Right lung (tissue), 5 donors: ENCODE data around the gene KRTAP12-2. TPM values are rescaled to one million over a fixed set of nuclear protein-coding genes. Genes with fewer than 3 reads are reported as not detected.
"Not testable (repeated sequence)": the region's sequence is repeated elsewhere in the genome, so short reads cannot be mapped to it uniquely, and the experiment has no call there.

Experiments used
- DNase-seq, 2 donors: peaks; one replicate each; pipeline ENCODE4 v3.0.0-alpha.2; 2013
- polyA plus RNA-seq, 5 donors: library from polyadenylated mRNA; unstranded; fragments of 120-200 nt; gene quantifications; one replicate each; pipeline versions ENCODE4 v1.2.1 to v1.2.3, GENCODE V29; 2013; ENCODE audit warnings: inconsistent platforms in 1 of 5, low replicate concordance in 1 of 5; ENCODE audit not compliant: insufficient read length in 5 of 5, insufficient read depth in 1 of 5

Gene KRTAP12-2
- polyA plus RNA-seq, 5 donors = not detected

DNA sequence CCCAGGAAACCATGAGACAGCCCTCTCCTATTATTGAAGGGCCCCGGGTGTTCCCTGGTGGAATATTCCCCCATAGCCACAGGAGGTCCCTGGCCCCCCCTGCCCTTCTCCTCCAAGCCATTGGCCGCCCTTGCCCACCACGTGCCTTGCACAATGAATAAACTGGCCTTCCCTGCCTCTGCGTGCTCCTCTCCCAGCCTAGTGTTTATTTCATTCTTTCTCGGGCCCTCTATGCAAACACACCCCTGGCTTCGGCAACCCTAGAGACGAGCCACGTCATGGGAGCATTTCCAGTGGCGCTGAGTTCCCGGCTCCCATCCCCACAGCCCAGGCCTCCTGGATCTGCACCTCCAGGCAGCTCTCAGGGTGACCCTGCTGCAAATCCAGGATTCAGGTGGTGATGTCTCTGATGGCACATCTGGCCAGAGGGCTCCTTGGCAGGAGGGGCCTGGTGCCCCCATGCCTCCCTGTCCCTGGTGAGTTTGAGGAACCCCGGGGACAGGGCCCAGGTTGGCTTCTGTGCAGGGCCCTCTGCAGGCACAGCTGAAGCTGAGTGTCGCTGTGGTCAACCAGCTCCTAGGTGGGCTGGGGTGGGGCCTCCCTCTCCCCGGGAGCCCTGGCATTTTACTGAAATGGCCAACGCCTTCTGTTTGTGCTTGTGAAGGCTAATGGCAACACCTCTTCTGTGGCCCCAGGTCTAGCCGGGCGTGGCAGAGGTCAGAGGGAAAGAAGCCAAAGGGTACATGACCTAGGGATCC, 36.4 kb upstream of the KRTAP12-2 start:
- DNase-seq = no peak

DNA sequence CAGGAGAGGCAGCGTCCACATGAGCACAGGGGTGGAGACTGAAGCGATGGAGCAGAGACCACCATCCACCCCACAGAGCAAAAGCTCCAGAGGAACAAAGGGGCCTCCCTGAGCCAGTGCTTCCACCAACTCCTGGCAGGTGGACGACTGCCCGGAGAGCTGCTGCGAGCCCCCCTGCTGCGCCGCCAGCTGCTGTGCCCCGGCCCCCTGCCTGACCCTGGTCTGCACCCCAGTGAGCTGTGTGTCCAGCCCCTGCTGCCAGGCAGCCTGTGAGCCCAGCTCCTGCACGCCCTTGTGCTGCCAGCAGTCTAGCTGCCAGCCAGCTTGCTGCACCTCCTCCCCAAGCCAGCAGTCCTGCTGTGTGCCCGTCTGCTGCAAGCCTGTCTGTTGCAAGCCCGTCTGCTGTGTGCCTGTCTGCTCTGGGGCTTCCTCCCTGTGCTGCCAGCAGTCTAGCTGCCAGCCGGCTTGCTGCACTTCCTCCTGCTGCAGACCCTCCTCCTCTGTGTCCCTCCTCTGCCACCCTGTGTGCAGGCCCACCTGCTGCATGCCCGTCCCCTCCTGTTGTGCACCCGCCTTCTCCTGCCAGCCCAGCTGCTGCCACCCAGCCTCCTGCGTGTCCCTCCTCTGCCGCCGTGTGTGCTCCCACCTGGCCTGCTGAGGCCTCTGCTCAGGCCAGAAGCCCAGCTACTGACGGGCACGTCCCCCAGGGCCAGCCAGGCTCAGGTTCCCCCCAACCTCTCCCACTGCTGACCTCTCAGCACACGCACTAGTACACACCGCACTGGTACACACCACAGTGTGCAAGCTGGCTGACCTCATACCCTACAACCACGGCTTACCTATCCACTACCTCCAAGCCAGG, 35.6 kb upstream of the KRTAP12-2 start:
- no peak for DNase-seq

DNA sequence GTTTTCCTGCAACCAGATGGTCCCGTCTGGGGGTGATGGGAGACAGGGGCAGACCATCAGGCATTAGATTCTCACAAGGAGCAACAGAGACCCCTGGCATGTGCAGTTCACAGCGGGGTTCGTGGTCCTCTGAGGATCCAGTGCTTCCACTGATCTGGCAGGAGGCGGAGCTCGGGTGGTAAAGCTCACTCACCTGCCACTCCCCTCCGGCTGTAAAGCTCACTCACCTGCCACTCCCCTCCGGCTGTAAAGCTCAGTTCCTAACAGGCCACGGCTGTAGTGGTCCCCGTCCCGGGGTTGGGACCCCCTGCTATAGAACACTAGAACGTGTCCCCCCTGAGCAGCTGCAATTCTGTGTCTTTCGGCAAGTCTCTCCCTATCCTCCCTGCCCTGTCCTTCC, 34.8 kb upstream of the KRTAP12-2 start:
- DNase-seq = no peak

DNA sequence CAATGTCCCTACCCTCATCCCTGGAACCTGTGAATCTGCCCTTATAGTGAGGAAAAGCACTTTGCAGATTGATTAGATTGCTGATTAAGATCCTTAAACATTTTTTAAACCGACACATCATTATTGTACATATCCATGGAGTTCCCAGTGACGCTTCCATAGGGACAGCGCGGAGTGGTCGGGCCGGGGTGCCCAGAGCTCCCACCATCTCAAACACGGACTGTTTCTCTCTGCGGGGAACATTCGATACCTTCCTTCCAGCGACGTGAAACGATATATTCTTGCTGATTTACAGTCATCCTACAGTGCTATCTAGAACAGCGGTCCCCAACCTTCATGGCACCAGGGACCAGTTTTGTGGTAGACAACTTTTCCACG, 34.3 kb upstream of the KRTAP12-2 start:
- DNase-seq = no peak

DNA sequence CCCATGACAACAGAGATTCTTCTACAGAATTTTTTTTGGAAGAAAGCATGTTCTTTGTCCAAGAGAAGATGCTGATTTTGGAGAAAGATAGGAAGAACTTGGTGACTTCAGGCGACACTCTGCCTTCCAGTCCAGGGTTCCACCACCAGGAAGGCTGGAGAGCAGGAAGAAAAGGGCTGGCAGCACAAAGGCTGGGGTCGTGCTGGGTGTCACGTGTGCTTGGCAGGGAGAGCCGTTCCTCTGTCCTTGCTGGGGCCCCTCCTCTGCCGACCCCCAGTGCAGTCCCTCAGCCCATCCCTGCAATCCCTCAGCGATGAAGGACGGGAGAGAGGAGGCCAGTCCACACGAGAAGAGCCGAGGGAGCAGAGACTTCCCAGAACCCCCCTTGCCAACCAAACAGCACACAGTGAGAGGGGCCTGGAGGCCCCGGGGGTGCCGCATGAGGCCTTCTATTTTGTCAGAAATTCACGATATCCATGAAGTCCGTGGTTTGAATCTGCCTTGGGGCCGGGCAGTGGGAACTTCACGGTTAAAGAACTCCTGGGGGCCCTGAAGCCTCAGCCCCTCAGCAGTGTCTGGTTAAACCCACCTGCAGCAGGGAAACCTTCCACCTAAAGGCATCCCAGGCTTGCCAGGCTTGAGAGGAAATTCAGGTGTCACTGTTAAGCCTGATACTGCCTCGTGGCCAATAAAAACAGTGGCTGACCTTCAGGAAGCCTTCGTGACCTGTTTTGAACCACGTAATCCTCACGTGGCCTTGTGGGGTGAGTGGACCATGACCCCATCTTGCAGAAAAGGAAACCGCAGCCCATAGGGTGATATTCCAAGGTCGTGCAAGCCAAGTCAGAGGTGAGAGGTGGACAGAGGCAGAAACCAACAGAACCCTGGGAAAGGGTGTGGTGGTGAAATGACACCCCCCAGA, 33.6 kb upstream of the KRTAP12-2 start:
- DNase-seq = no peak

DNA sequence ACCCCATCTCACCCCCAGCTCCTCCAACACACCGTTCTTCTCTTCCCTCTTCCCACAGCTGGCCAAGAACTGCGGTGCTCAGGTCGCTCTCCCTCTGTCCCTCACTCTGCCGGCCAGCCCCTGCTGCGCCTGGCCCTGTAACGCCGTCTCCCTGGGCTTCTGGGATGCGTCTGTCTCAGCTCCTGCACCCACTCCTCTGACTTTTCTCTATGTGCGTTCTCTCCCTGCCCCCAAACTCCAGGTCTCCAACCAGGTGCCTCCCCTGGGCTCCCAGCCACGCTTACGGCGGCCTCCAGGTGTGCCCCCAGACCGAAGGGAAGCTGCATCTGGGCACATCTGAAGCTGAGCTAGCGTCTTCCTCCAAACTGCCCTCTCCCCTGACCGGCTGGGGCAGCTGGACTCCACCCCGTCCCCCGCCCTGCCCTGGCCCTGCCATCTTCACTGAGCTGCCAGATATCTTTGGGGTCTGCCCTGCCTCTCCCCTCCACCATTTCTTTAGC, 32.8 kb upstream of the KRTAP12-2 start:
- DNase-seq = no peak

DNA sequence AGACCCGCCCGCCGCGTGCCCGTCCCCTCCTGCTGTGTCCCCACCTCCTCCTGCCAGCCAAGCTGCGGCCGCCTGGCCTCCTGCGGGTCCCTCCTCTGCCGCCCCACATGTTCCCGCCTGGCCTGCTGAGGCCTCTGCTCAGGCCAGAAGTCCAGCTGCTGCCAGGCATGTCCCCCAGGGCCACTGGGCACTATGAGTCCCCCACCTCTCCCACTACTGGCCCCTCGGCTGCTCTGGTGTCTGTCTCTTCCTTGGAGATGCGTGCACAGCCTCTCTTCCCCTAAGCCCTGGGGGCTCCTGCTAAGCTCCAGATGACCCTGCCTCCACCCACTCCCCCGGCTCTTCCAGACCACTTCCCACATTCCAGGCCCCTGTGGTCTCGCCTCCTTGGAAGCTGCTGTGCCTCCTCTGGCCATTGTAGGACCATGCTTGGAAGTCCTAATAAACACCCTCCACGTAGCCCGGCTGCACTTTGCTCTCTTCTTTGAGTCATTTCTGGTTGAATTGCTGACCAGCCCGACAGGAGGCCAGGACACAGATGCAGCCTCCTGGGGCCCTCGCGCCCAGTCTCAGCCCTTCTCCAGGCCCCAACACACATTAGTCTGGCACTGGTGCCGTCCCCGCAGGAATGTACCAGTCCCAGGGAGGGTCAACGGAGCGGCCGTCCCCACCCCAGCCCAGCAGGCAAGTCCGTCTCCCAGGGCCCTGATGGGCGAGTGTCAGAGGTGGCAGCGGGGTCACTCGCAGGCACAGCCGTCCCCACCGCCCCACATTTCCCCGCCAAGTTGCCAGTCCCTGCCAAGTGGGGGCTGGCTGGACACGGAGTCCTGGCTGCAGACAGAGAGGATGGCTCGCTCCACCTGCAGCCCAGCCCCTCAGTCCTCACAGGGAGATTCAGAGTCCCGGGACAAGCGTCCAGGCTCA, 31.3 kb upstream of the KRTAP12-2 start:
- DNase-seq = no peak

DNA sequence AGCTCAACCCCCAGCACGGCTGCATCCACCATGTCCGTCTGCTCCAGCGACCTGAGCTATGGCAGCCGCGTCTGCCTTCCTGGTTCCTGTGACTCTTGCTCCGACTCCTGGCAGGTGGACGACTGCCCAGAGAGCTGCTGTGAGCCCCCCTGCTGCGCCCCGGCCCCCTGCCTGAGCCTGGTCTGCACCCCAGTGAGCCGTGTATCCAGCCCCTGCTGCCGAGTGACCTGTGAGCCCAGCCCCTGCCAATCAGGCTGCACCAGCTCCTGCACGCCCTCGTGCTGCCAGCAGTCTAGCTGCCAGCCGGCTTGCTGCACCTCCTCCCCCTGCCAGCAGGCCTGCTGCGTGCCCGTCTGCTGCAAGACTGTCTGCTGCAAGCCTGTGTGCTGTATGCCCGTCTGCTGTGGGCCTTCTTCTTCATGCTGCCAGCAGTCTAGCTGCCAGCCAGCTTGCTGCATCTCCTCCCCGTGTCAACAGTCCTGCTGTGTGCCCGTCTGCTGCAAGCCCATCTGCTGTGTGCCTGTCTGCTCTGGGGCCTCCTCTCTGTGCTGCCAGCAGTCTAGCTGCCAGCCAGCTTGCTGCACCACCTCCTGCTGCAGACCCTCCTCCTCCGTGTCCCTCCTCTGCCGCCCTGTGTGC, 30.6 kb upstream of the KRTAP12-2 start, which contains the start of gene KRTAP10-12:
TSS of gene KRTAP10-12 (plus strand) at position 1 of the 639 bp plus-strand sequence. CDS start at position 31, 30 bp downstream.
- not testable (repeated sequence) for DNase-seq

DNA sequence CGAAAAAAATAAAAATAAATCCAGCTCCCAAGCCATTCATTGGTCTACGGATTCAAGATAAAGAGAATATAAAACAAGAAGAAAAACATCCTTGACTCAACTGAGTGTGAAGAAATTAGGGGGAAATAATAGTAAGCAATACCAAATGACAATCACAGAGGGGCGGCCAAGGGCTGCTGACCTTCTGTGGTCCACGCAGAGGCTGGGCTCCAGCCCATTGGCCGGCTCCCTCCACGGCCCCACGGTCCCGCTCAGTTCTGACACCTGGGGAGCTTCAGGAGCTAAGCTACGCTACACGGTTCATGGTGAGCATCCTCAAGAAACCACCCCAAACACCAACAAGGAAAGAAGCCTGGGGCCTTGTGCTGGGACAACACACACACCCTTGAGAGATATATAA, 29.8 kb upstream of the KRTAP12-2 start:
- DNase-seq = no peak

DNA sequence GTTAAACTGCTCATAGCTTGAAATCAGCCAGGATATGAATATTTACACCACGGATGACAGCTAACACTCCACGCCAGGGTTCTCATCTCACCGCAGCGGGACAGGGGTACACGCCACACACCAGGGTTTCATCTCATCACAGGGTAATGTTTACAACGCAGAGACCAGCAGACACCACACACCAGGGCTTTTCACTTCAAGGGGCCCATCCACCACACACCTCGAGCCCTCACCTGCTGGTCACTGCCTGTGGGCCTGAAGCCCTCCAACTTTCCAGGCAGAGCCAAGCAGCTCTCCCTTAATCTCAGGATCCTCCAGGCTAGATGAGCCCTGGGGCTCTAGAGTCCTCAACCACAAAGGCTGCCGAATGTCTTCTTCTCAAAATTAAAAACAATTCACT, 28.9 kb upstream of the KRTAP12-2 start:
- DNase-seq = no peak

DNA sequence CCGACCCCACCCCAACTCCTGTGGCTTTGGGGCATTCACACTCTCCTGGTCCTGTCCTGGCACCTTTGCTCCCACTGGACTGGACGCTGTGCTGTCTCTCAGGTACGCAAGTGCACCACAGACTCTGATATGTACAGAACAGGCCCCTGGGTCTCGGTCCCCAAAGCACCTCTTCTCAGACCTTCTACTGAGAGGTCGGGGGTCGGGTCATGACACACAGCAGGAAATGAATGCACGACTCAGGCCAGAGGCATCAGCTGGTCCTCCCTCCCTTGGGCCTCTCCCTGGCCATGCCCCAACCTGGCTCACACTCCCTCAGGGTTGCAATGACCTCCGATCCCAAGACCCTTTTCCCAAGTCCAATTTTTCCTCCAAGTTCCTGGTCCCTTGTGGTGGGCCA, 28.5 kb upstream of the KRTAP12-2 start:
- DNase-seq = no peak

DNA sequence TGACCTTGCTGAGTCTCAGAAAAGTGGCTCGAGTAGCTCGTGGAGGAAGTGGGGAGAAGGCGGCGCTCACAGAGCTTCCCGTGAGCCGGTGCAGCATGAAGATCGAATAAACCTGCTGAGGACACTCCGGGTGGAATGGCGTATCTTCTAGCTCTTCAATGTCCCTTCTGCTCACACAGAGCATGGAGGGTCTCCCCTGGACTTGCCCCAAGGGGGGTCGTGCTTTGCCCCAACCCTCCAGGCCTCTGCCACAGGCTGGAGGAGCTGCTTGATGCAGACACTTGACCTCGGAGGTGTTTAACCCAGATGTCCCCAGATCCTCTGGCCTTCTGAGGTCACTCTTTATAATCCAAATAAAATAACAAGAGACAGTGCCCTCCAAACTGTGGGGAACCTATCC, 28.0 kb upstream of the KRTAP12-2 start:
- DNase-seq = no peak

DNA sequence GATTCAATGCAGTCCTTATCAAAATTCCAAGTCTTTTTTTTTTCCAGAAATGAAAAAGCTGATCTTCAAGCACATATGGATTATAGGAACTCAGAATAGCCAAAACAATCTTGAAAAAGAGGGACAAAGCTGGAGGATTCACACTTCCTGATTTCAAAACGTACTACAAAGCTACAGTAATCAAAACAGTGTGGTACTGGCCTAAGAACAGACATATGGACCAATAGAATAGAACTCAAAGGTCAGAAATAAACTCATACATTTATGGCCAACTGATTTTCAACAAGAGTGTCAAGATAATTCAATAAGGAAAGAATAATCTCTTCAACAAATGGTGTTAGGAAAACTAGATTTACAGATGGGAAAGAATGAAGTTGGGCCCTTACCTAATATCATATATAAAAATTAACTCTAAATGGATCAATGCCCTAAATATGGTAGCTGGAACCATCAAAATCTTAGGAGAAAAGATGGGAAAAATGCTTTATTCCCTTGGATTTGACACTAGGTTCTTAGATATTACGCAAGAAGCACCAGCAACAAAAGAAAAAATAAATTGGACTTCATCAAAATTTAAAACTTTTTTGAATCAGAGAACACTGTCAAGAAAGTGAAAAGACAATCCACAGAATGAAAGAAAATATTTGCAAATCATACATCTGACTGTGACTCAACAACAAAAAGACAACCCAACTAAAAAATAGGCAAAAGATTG, 26.2 kb upstream of the KRTAP12-2 start:
- DNase-seq = no peak

DNA sequence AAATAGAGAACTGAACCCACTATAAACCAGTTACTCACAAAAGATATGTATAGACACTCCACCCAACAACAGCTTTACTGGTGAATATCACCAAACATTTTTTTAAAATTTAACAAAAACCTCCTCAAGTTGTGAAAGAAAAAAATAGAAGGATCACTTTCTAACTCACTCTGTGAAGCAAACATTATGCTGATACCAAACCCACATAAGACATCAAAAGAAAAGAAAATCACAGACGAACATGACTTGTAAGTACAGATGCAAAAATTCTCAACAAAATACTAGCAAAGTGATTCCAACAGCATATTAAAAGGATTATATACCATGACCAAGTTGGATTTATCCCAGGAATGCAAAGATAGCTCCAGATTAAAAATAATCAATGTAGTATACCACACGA, 25.0 kb upstream of the KRTAP12-2 start:
- no peak for DNase-seq

DNA sequence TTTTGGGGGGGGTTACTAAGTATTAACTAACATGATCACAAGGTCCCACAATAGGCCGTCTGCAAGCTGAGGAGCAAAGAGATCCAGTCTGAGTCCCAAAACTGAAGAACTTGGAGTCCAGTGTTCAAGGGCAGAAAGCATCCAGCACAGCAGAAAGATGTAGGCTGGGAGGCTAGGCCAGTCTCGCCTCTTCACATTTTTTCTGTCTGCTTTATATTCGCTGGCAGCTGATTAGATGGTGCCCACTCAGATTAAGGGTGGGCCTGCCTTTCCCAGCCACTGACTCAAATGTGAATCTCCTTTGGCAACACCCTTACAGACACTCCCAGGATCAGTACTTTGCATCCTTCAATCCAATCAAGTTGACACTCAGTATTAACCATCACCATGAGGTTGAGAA, 23.0 kb upstream of the KRTAP12-2 start:
- DNase-seq = not testable (repeated sequence)

DNA sequence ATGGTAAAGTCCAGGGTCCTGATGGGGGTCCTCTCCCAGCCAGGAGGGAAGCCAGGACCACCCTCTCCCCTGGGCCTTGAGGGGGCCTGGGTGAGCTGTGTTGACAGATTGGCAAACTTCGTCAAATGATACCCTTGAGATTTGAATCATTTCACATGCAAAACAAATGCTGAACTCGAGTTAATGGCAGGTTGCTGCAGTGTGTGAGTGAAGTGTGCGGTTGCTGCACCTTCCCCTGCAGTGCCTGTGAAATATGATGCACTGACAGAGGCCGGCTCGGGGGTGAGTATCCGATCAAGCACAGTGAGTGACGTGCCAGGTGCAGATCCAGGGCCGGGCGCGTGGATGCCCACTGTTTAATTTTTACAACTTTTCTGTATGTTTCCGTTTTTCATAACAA, 20.9 kb upstream of the KRTAP12-2 start:
- no peak for DNase-seq

DNA sequence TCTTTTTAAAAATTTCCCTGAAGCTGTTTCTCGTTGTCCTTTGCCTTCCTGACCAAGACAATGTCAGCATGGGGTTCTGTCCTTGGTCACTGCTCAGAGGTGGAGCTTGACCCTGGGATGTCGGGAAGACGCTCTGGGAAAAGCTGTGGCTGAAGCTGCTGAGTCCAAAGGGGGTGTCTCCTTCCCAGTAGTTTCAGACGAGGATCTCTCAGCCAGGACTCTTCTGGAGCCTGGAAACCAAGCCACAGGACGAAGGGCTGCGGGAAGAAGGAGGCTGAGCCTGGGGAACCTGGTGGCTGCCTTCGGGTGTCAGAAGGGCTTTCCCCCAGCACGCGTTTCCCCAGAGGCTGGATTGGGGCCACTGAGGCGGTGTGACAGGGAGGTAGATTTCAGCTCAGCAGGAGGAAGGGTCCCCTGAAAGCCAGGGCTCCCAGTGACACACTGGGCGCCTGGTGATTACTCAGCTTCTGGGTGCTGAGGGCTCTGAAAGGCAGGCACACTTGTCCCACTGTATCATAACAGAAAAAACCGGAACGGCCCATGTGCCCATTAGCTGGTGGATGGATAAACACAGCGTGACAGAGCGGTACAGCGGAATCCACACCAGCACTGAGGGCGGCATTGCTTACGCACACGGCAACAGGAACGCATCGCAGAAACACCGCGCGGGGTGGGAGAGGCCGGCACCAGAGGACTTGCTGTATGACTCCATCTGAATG, 20.3 kb upstream of the KRTAP12-2 start:
- no peak for DNase-seq

DNA sequence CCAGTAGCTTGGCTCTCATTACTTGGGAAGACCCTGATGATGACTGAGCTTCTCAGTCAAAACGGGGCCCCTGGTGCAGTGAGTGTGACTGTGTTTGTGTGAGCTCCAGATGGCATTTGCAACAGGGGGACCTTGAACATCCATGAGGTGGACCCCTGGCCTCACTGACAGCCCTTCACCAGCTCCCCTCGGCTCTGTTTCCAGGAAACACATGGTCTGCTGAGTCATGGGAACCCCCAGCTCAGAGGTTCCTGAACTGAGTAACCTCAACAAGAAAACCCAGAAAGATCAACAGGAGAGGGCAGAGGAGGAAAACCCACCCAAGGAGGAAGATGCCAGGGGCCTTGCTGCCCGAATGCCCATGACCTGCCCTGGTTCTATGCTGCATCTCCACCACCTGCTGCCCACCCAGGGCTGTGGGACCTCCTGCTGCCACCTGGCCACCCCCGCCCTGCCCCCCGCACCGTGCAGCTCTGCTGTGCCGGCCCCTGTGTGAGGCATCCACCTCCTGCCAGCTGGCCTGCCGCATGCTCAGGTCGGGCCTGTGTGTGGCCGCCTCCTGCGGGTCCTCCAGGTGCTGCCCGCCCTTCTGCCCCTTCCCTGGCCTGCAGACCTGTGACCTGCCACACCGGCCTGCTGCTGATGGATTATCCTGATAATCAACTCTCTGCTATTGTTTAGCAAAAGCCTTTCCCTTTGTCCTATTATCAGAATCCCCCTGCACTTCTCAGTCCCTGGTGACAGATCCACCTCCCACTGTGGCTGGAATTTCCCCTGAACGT, 19.5 kb upstream of the KRTAP12-2 start:
- DNase-seq = no peak
